ENCODE measurements around the gene PPP1R26. TPM values are rescaled to one million over a fixed set of nuclear protein-coding genes. Genes with fewer than 3 reads are reported as not detected.
"Not testable (repeated sequence)": the region's sequence is repeated elsewhere in the genome, so short reads cannot be mapped to it uniquely, and the experiment has no call there.

The PPP1R26 gene
- total RNA-seq, 4 donors from 2014 or later, result 10.0 to 31.1 (median 18.2) TPM

- intact Hi-C loops (cut with DNase I), result no loop called here
- H3K27ac ChIP-seq (replicated peaks in 1 of 4), result no peak overlapping the region
- no peaks in the 10 kb centered on the region for H3K4me1 ChIP-seq
- H3K9me3 ChIP-seq, result peaks cover 0 to 7% (median 0%) of the 10 kb centered on the region in 4 donors
- H3K4me3 ChIP-seq, result no peak overlapping the region
- H3K36me3 ChIP-seq, result no peaks in the 10 kb centered on the region
- TF ChIP-seq EP300 (IDR thresholded peaks at IDR 0.05) (no peak), POLR2A (IDR thresholded peaks at IDR 0.05; ENCODE audit: low read depth) (no peak), POLR2AphosphoS5 (IDR thresholded peaks at IDR 0.05) (no peak), CTCF (IDR thresholded peaks at IDR 0.05) (no peak)
- no peak for DNase-seq (ENCODE audit: extremely low spot score)
- H3K27me3 ChIP-seq, result peaks cover 0 to 49% (median 7%) of the 10 kb centered on the region in 4 donors
- 69% methylated on average over 12 of the region's 12 CpGs for WGBS
Measured at GRCh38 chr9:135439916-135440315, 39.7 kb upstream of the PPP1R26 start.

DNA sequence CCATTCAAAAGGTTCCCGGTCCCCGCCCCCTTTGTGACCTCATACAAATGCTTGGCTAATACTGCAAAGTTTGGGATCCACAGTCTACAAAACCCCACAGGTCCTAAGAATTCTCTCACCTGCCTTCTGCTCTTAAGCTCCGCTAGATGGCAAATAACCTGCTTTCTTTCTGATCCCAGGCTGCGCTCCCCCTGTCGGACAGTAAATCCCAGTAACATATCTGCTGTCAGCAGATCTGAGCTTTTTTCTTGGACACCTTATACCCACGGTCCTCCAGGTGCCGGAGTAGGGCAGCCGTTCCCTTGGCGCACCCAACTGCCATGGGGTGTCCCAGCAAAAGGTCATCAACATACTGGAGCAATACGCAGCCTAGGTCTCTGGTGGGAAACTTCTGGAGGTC lies 39.0 kb upstream of the PPP1R26 start:
- Histone ChIP-seq H3K27ac (replicated peaks in 1 of 4) (no peak overlapping the region), H3K27me3 (peaks cover 0 to 55% (median 7%) of the 10 kb centered on the region in 4 donors), H3K9me3 (peaks cover 0 to 7% (median 0%) of the 10 kb centered on the region in 4 donors), H3K4me1 (no peaks in the 10 kb centered on the region), H3K4me3 (no peak overlapping the region), H3K36me3 (no peaks in the 10 kb centered on the region)
- intact Hi-C loops (cut with DNase I), result no loop called here
- no peak for TF ChIP-seq POLR2A (IDR thresholded peaks at IDR 0.05; ENCODE audit: low read depth)
- DNase-seq (ENCODE audit: extremely low spot score), result no peak
- 73% methylated on average over 9 of the region's 10 CpGs for WGBS

DNA sequence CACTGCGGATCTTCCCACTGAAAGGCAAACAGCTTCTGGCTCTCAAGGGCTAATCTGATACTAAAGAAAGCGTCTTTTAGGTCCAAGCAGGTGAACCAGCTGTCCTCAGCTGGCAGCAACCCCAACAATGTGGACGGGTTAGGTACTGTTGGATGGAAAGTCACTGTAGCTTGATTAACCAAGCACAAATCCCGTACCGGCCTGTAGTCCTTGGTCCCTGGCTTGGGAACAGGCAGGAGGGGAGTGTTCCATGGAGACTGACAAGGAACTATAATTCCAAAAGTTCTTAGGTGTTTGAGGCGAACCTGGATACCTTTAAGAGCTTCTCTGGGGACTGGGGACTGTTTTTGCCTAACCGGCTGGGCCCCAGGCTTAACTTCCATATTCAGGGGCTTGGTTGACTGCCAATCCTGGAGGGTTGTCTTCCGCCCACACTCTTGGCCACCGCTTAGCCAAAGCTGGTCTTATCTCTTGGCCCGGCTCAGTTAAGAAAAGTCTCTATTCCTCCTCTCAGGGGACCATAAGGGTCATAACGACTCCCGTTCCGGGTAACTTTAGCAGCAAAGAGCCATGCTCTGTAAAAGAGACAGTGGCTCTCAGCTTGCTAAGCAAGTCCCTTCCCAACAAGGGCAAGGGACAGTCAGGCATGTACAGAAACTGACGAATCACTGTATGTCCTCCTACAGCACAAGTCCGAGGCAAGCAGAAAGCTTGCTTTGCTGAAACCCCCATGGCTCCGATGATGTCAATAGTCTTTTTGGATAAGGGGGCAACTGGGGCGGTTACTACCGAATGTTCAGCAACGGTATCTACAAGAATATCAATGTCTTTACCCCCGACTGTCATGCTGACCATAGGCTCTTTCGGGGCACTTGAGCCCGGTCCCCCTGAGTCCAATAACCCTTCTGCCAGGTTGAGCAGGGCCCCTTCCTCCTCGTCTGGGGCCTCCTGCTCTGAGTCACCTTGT lies 38.2 kb upstream of the PPP1R26 start:
- H3K27ac ChIP-seq (replicated peaks in 1 of 4); H3K4me3 ChIP-seq; intact Hi-C loops (cut with DNase I); H3K9me3 ChIP-seq; DNase-seq (ENCODE audit: extremely low spot score); H3K36me3 ChIP-seq; H3K4me1 ChIP-seq: not testable (repeated sequence)
- WGBS, result 64% methylated on average over 23 of the region's 23 CpGs
- peaks cover 0 to 60% (median 7%) of the 10 kb centered on the region in 4 donors for H3K27me3 ChIP-seq

GRCh38 chr9:135442075-135442474 lies 37.5 kb upstream of the PPP1R26 start:
- H3K27ac ChIP-seq (replicated peaks in 1 of 4), result no peak overlapping the region
- 78% methylated on average over 10 of the region's 10 CpGs for WGBS
- peaks cover 0 to 3% (median 0%) of the 10 kb centered on the region in 4 donors for H3K9me3 ChIP-seq
- H3K27me3 ChIP-seq, result peaks cover 0 to 60% (median 5%) of the 10 kb centered on the region in 4 donors
- TF ChIP-seq CTCF (IDR thresholded peaks at IDR 0.05), result no peak
- no peak for TF ChIP-seq POLR2AphosphoS5 (IDR thresholded peaks at IDR 0.05)
- TF ChIP-seq POLR2A (IDR thresholded peaks at IDR 0.05; ENCODE audit: low read depth), result no peak
- TF ChIP-seq EP300 (IDR thresholded peaks at IDR 0.05), result no peak
- intact Hi-C loops (cut with DNase I), result no loop called here
- H3K4me1 ChIP-seq, result no peaks in the 10 kb centered on the region
- no peak overlapping the region for H3K4me3 ChIP-seq
- no peak for DNase-seq (ENCODE audit: extremely low spot score)
- H3K36me3 ChIP-seq, result no peaks in the 10 kb centered on the region

GRCh38 chr9:135443797-135444425 lies 35.7 kb upstream of the PPP1R26 start:
- Histone ChIP-seq H3K27me3 (peaks cover 0 to 72% (median 4%) of the 10 kb centered on the region in 4 donors), H3K27ac (replicated peaks in 1 of 4) (no peak overlapping the region), H3K36me3 (no peaks in the 10 kb centered on the region), H3K9me3 (no peaks in the 10 kb centered on the region), H3K4me1 (no peaks in the 10 kb centered on the region), H3K4me3 (no peak overlapping the region)
- 50% methylated on average over 28 of the region's 28 CpGs for WGBS
- intact Hi-C loops (cut with DNase I), result no loop called here
- no peak for DNase-seq (ENCODE audit: extremely low spot score)
- TF ChIP-seq POLR2A (IDR thresholded peaks at IDR 0.05; ENCODE audit: low read depth), result no peak
- TF ChIP-seq CTCF (IDR thresholded peaks at IDR 0.05), result no peak
- TF ChIP-seq EP300 (IDR thresholded peaks at IDR 0.05), result no peak
- no peak for TF ChIP-seq POLR2AphosphoS5 (IDR thresholded peaks at IDR 0.05)

Measured in esophagus muscularis mucosa (tissue), 4 donors.